SK-N-SH (cell line): ENCODE measurements around the gene ARHGEF11. TPM values are rescaled to one million over a fixed set of nuclear protein-coding genes. Genes with fewer than 3 reads are reported as not detected.

ENCODE experiments used
- CTCF ChIA-PET: fragments of 300-600, 350-600 bp; formaldehyde crosslinking; extraction: SDS; loops from one replicate; lab custom pipeline; 2021; lab: Yijun Ruan, JAX
- POLR2A ChIA-PET: fragments of 350-600 bp; sonication (Branson Sonifier 250); formaldehyde crosslinking; extraction: SDS; loops from one replicate; lab custom pipeline; 2020; ENCODE audit warnings: antibody characterized with exemption, inconsistent platforms; lab: Yijun Ruan, JAX
- DNase-seq: peaks from one replicate; pipeline ENCODE4 v3.0.0; 2012
- H2AFZ ChIP-seq: fragments of 200-600 bp; sonication (generic); 2 replicates; pipeline ENCODE4 v1.8.1; 2016; ENCODE audit warnings: antibody characterized with exemption, mild to moderate bottlenecking, low read depth
- H3F3A ChIP-seq: fragments of 200-600 bp; sonication (generic); replicated peaks from 2 replicates; pipeline ENCODE3; 2016; ENCODE audit warnings: antibody characterized with exemption, mild to moderate bottlenecking; ENCODE audit not compliant: insufficient read depth
- H3K27ac ChIP-seq, 2 experiments: fragments of 200-500 bp in 1 of 2; fragments of 200-600 bp in 1 of 2; sonication (Bioruptor generic) in 1 of 2; sonication (generic), shearing (Covaris generic) in 1 of 2; 2 replicates each; pipeline versions ENCODE4 v1.5.1 to v1.6.1; 2014 to 2016; ENCODE audit warnings: low read depth in 2 of 2, inconsistent platforms in 1 of 2, low read length in 1 of 2, mild to moderate bottlenecking in 1 of 2, mixed read lengths in 1 of 2
- H3K27me3 ChIP-seq: fragments of 200-600 bp; sonication (generic), shearing (Covaris generic); 2 replicates; pipeline ENCODE4 v1.6.1; 2016; ENCODE audit warnings: mixed run types; ENCODE audit not compliant: insufficient read depth
- H3K36me3 ChIP-seq, 2 experiments: fragments of 200-500 bp in 1 of 2; fragments of 200-600 bp in 1 of 2; sonication (Bioruptor generic) in 1 of 2; sonication (generic) in 1 of 2; replicated peaks in 1 of 2; 2 replicates each; pipeline versions ENCODE3 to v1.5.1; 2014 to 2016; ENCODE audit warnings: low read length in 1 of 2, mild to moderate bottlenecking in 1 of 2; ENCODE audit not compliant: insufficient read depth in 2 of 2, control insufficient read depth in 1 of 2
- H3K4me1 ChIP-seq, 2 experiments: fragments of 200-500 bp in 1 of 2; fragments of 200-600 bp in 1 of 2; sonication (Bioruptor generic) in 1 of 2; sonication (generic), shearing (Covaris generic) in 1 of 2; 2 replicates each; pipeline versions ENCODE4 v1.5.1 to v1.6.1; 2014 to 2016; ENCODE audit warnings: low read depth in 1 of 2, low read length in 1 of 2, mixed run types in 1 of 2; ENCODE audit not compliant: insufficient read depth in 2 of 2, control insufficient read depth in 1 of 2
- H3K4me2 ChIP-seq: fragments of 200-600 bp; sonication (generic), shearing (Covaris generic); 2 replicates; pipeline ENCODE4 v1.6.1; 2017; ENCODE audit warnings: mixed run types
- H3K4me3 ChIP-seq, 2 experiments: fragments of 200-500 bp in 1 of 2; fragments of 200-600 bp in 1 of 2; sonication (Bioruptor generic) in 1 of 2; sonication (generic), shearing (Covaris generic) in 1 of 2; 2 replicates each; pipeline versions ENCODE4 v1.5.1 to v1.8.1; 2014 to 2016; ENCODE audit warnings: low read depth in 2 of 2, inconsistent platforms in 1 of 2, low read length in 1 of 2, mild to moderate bottlenecking in 1 of 2, mixed read lengths in 1 of 2, moderate library complexity in 1 of 2
- H3K79me2 ChIP-seq: fragments of 200-600 bp; sonication (generic); 2 replicates; pipeline ENCODE4 v1.8.1; 2017; ENCODE audit warnings: mild to moderate bottlenecking; ENCODE audit not compliant: insufficient read depth
- H3K9ac ChIP-seq: fragments of 200-600 bp; sonication (generic); 2 replicates; pipeline ENCODE4 v1.6.1; 2017; ENCODE audit warnings: mixed run types
- H3K9me2 ChIP-seq: fragments of 200-600 bp; sonication (generic); 2 replicates; pipeline ENCODE4 v1.6.1; 2017; ENCODE audit warnings: mixed run types
- H3K9me3 ChIP-seq: fragments of 200-600 bp; sonication (generic); 2 replicates; pipeline ENCODE4 v1.6.1; 2017; ENCODE audit warnings: mixed run types, mild to moderate bottlenecking, moderate library complexity
- H4K20me1 ChIP-seq: fragments of 200-600 bp; sonication (generic); 2 replicates; pipeline ENCODE4 v1.6.1; 2017; ENCODE audit warnings: mild to moderate bottlenecking, mixed run types; ENCODE audit not compliant: insufficient read depth
- CHD2 ChIP-seq: fragments of 150-350 bp; IDR thresholded peaks from 2 replicates; pipeline ENCODE4 v1.6.1; 2018; ENCODE audit warnings: low read length; ENCODE audit not compliant: partially characterized antibody
- GABPA ChIP-seq: IDR thresholded peaks from 2 replicates; pipeline ENCODE4 v1.4.0; 2012; ENCODE audit warnings: low read depth, mild to moderate bottlenecking
- JUND ChIP-seq: IDR thresholded peaks from 2 replicates; pipeline ENCODE4 v1.4.0; 2012
- MEF2A ChIP-seq: IDR thresholded peaks from 2 replicates; pipeline ENCODE4 v1.4.0; 2012; ENCODE audit warnings: low read depth, borderline replicate concordance
- MXI1 ChIP-seq: IDR thresholded peaks from 2 replicates; pipeline ENCODE4 v1.6.1; 2012; ENCODE audit warnings: mild to moderate bottlenecking, low read depth, low read length, improper control_type of control experiment
- NFIC ChIP-seq: IDR thresholded peaks from 2 replicates; pipeline ENCODE4 v1.4.0; 2012; ENCODE audit warnings: borderline replicate concordance
- POLR2AphosphoS5 ChIP-seq: IDR thresholded peaks from 2 replicates; pipeline ENCODE4 v1.6.1; 2012; ENCODE audit warnings: low read depth, low read length
- RAD21 ChIP-seq: IDR thresholded peaks from 2 replicates; pipeline ENCODE4 v1.6.1; 2012; ENCODE audit warnings: mild to moderate bottlenecking, low read length
- REST ChIP-seq: IDR thresholded peaks from 2 replicates; pipeline ENCODE4 v1.6.1; 2012; ENCODE audit warnings: mild to moderate bottlenecking, low read depth, low read length, moderate library complexity
- RFX5 ChIP-seq: IDR thresholded peaks from 2 replicates; pipeline ENCODE4 v1.6.1; 2012; ENCODE audit warnings: mild to moderate bottlenecking, improper control_type of control experiment, low read length
- TAF1 ChIP-seq: IDR thresholded peaks from 2 replicates; pipeline ENCODE4 v1.6.1; 2012; ENCODE audit warnings: low read depth, mild to moderate bottlenecking, low read length, moderate library complexity, borderline replicate concordance
- TEAD4 ChIP-seq: IDR thresholded peaks from 2 replicates; pipeline ENCODE4 v1.4.0; 2012; ENCODE audit warnings: mild to moderate bottlenecking, borderline replicate concordance; ENCODE audit not compliant: insufficient read depth
- WGBS: methylation state at CpG from one replicate; pipeline ENCODE4 v1.1.6; 2017; ENCODE audit warnings: low lambda C conversion rate; 5-methylcytosine and 5-hydroxymethylcytosine counted together
- polyA plus RNA-seq, 3 experiments: library from polyadenylated mRNA; depleted of rRNA; stranded (reverse); fragments of >200 nt; gene quantifications; 2 replicates each; pipeline ENCODE4 v1.2.3, GENCODE V29; 2012
- TF ChIP-seq, protein P1 (sequence below): fragments of 150-350 bp; IDR thresholded peaks from 2 replicates; pipeline ENCODE4 v1.6.1; 2016; ENCODE audit warnings: mild to moderate bottlenecking, low read depth, low read length
- TF ChIP-seq, protein P2 (sequence below): IDR thresholded peaks from 2 replicates; pipeline ENCODE4 v1.4.0; 2012; ENCODE audit warnings: low read depth

The ARHGEF11 gene
- polyA plus RNA-seq, 1 of the 3 experiments (the other 2 are of a cell fraction): 19.0 TPM

DNA sequence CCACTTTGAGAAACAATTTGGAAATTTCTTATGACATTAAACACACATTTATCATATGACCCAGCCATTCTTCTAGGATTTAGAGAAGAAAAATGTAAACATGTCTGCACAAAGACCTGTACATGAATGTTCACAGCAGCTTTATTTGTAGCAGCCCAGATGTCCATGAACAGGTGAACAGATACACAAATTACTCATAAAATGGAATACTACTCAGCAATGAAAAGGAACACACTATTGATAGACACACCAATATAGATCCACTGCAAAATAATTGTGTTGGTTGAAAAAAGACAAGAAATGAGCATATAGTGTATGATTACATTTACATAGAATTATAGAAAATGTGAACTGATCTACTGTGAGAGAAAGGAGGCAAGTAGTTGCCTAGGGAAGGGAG lies 26.1 kb downstream of the ARHGEF11 start (continued):
- TF ChIP-seq, protein P1, sequence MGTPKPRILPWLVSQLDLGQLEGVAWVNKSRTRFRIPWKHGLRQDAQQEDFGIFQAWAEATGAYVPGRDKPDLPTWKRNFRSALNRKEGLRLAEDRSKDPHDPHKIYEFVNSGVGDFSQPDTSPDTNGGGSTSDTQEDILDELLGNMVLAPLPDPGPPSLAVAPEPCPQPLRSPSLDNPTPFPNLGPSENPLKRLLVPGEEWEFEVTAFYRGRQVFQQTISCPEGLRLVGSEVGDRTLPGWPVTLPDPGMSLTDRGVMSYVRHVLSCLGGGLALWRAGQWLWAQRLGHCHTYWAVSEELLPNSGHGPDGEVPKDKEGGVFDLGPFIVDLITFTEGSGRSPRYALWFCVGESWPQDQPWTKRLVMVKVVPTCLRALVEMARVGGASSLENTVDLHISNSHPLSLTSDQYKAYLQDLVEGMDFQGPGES: no peak
- no peak for TF ChIP-seq RFX5
- no peak for TF ChIP-seq TAF1
- TF ChIP-seq MXI1: no peak

DNA sequence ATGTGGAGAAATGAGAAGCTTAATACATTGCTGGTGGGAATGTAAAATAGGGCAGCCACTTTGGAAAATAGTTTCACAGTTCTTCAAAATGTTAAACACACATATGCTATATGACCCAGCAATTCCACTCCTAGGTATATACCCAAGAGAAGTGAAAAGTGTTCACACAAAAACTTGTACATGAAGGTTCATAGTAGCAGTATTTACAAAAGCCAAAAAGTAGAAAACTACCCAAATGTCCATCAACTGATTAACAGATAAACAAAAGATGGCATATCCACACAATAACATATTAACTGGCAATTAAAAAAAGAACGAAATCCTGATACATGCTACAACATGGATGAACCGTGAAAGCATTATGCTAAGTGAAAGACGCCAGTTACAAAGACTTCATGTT lies 33.7 kb downstream of the ARHGEF11 start:
- H4K20me1 ChIP-seq: peaks cover 39% of the 10 kb centered on the region
- no peak for TF ChIP-seq MXI1
- TF ChIP-seq, protein P2, sequence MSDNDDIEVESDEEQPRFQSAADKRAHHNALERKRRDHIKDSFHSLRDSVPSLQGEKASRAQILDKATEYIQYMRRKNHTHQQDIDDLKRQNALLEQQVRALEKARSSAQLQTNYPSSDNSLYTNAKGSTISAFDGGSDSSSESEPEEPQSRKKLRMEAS: no peak
- no peak for TF ChIP-seq MEF2A
- TF ChIP-seq TEAD4: no peak
- no peak for TF ChIP-seq NFIC
- no peak for TF ChIP-seq RAD21
- TF ChIP-seq REST: no peak
- TF ChIP-seq JUND: no peak
- TF ChIP-seq CHD2: no peak
- no peak for TF ChIP-seq POLR2AphosphoS5
- no peak for TF ChIP-seq TAF1
- no peak for TF ChIP-seq GABPA
- no peak overlapping the region for H3K4me3 ChIP-seq
- no peak overlapping the region for H3K9ac ChIP-seq
- DNase-seq: no peak
- H3K4me1 ChIP-seq: peaks cover 6 to 14% of the 10 kb centered on the region in 2 experiments; a peak in 3 of 4 replicates
- ChIA-PET POLR2A (no interaction called here), CTCF (interaction anchor here (0.8 kb wide), 1 partner anchor 78 kb away, joined by 3 read pairs; no protein-coding TSS in a partner anchor)
- H3K27me3 ChIP-seq: no peaks in the 10 kb centered on the region
- H3K27ac ChIP-seq: no peak overlapping the region
- H3F3A ChIP-seq: no peaks in the 10 kb centered on the region
- H3K9me3 ChIP-seq: no peaks in the 10 kb centered on the region
- H3K4me2 ChIP-seq: no peak overlapping the region
- 94% methylated on average over 3 of the region's 3 CpGs for WGBS
- H2AFZ ChIP-seq: no peak overlapping the region
- no peaks in the 10 kb centered on the region for H3K9me2 ChIP-seq
- H3K79me2 ChIP-seq: peaks cover 60% of the 10 kb centered on the region
- no peaks in the 10 kb centered on the region for H3K36me3 ChIP-seq
